Fibroblast of villous mesenchyme (primary cell): ENCODE results near the gene MRGPRX4. TPM values are rescaled to one million over a fixed set of nuclear protein-coding genes. Genes with fewer than 3 reads are reported as not detected.
"Not testable (repeated sequence)": the region's sequence is repeated elsewhere in the genome, so short reads cannot be mapped to it uniquely, and the experiment has no call there.

ENCODE experiments used
- DNase-seq: peaks from one replicate; pipeline ENCODE4 v3.0.0-alpha.2; 2010; ENCODE audit warnings: low read depth
- H3K4me3 ChIP-seq: 2 replicates; pipeline ENCODE4 v1.5.1; 2011; ENCODE audit warnings: low read depth, mild to moderate bottlenecking, low read length
- CTCF ChIP-seq: IDR thresholded peaks from 2 replicates; pipeline ENCODE4 v1.5.1; 2012; ENCODE audit warnings: low read depth, mild to moderate bottlenecking, low read length; ENCODE audit not compliant: insufficient read depth
- total RNA-seq: library from RNA; depleted of rRNA; stranded (reverse); fragments of >200 nt; gene quantifications from 2 replicates; pipeline ENCODE4 v1.2.3, GENCODE V29; 2012

MRGPRX4 gene
- not detected in 2 replicates for total RNA-seq

- H3K4me3 ChIP-seq = no peak within 1 kb of the TSS
- no peak for DNase-seq
- TF ChIP-seq CTCF = no peak
Measured at GRCh38 chr11:18172666-18173065, at the start of gene MRGPRX4. Gene MRGPRX4, plus strand, starts transcription at chr11:18172837. Its CDS starts 420 bp downstream, at chr11:18173257.

- not testable (repeated sequence) for DNase-seq
Measured at GRCh38 chr11:18131115-18131514, 41.5 kb upstream of the MRGPRX4 start.

DNA sequence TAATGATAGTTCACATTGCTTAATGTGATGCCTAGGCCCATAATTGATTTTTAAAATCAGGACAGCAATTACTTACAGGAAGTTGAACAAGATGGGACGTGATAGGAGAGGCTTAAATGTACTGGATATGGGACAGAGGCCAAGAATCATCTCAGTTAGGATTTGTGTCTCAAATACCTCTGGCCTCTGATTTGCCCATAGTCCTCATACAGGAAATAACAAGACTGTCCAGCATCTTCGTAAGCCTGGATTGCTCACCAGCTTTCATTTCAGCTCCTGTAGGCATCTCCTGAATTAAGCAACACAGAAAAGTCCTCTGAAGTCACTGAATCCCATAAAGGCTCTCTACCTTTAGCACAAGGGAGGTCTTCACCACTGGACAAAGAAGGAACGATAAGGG is 40.3 kb upstream of the MRGPRX4 start, which contains the start of gene MRGPRX3:
Gene MRGPRX3 (plus strand): TSS at position 231 of the 400 bp plus-strand sequence. CDS start 4,632 bp downstream, outside the sequence.
- no peak within 1 kb of the TSS for H3K4me3 ChIP-seq
- no peak for TF ChIP-seq CTCF
- DNase-seq = no peak

More at GRCh38 chr11:18131115-18131514, 41.5 kb upstream of the MRGPRX4 start:
- not testable (repeated sequence) for H3K4me3 ChIP-seq

GRCh38 chr11:18135308-18135707 is 37.3 kb upstream of the MRGPRX4 start:
- no peak for DNase-seq
- H3K4me3 ChIP-seq = no peak overlapping the region
- no peak for TF ChIP-seq CTCF

DNA sequence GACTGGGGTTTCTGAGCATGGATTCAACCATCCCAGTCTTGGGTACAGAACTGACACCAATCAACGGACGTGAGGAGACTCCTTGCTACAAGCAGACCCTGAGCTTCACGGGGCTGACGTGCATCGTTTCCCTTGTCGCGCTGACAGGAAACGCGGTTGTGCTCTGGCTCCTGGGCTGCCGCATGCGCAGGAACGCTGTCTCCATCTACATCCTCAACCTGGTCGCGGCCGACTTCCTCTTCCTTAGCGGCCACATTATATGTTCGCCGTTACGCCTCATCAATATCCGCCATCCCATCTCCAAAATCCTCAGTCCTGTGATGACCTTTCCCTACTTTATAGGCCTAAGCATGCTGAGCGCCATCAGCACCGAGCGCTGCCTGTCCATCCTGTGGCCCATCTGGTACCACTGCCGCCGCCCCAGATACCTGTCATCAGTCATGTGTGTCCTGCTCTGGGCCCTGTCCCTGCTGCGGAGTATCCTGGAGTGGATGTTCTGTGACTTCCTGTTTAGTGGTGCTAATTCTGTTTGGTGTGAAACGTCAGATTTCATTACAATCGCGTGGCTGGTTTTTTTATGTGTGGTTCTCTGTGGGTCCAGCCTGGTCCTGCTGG is 35.3 kb upstream of the MRGPRX4 start:
- TF ChIP-seq CTCF = no peak
- no peak overlapping the region for H3K4me3 ChIP-seq
- DNase-seq = no peak

GRCh38 chr11:18140145-18140544 is 32.5 kb upstream of the MRGPRX4 start:
- TF ChIP-seq CTCF = no peak
- no peak for DNase-seq
- H3K4me3 ChIP-seq = no peak overlapping the region

DNA sequence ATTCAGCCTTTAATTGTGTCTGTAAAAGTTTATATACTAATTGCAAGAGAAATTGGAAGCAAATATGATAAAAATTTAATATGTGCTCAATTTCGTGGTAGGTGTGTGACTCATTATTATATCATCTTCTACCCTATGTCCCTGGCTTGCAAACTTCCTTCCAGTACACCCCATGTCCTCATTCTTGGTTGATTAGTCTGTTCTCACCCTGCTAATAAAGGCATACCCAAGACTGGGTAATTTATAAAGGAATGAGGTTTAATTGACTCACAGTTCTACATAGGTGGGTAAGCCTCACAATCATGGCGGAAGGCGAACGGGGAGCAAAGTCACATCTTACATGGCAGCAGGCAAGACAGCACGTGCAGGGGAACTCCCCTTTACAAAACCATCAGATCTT is 28.4 kb upstream of the MRGPRX4 start:
- TF ChIP-seq CTCF = no peak
- DNase-seq = no peak
- H3K4me3 ChIP-seq = no peak overlapping the region
